CD14-positive monocyte (primary cell): ENCODE results near the gene TMEM272. TPM values are rescaled to one million over a fixed set of nuclear protein-coding genes. Genes with fewer than 3 reads are reported as not detected.

Experiments used
- DNase-seq, 3 donors: peaks; one replicate each; pipeline ENCODE4 v3.0.0-alpha.2; 2011 to 2022
- H2AFZ ChIP-seq: 2 replicates; pipeline ENCODE4 v1.6.0; 2012; ENCODE audit warnings: mild to moderate bottlenecking, low read depth, low read length, inconsistent platforms; ENCODE audit not compliant: insufficient read depth, poor library complexity, severe bottlenecking
- H3K27ac ChIP-seq, 2 donors: 1 replicate in 1 of 2; 2 replicates in 1 of 2; pipeline ENCODE4 v1.5.1; 2012 to 2013; ENCODE audit warnings: low read length in 2 of 2, control low read depth in 1 of 2, inconsistent platforms in 1 of 2, low read depth in 1 of 2, mild to moderate bottlenecking in 1 of 2
- H3K27me3 ChIP-seq, 2 donors: one replicate each; pipeline versions ENCODE4 v1.6.0 to v1.6.1; 2011 to 2013; ENCODE audit warnings: low read length in 2 of 2; ENCODE audit not compliant: control insufficient read depth in 2 of 2, insufficient read depth in 2 of 2
- H3K36me3 ChIP-seq, 2 donors: replicated peaks in 1 of 2; 1 replicate in 1 of 2; 2 replicates in 1 of 2; pipeline versions ENCODE4 v1.5.1 to v1.6.1; 2012 to 2013; ENCODE audit warnings: low read length in 2 of 2, control low read depth in 1 of 2, inconsistent platforms in 1 of 2, mild to moderate bottlenecking in 1 of 2; ENCODE audit not compliant: insufficient read depth in 2 of 2, control insufficient read depth in 1 of 2
- H3K4me1 ChIP-seq, 2 donors: 1 replicate in 1 of 2; 2 replicates in 1 of 2; pipeline versions ENCODE4 v1.5.1 to v1.6.1; 2012 to 2013; ENCODE audit warnings: low read length in 2 of 2, control low read depth in 1 of 2, inconsistent platforms in 1 of 2, mild to moderate bottlenecking in 1 of 2, moderate library complexity in 1 of 2; ENCODE audit not compliant: insufficient read depth in 2 of 2, control insufficient read depth in 1 of 2
- H3K4me2 ChIP-seq: replicated peaks from 2 replicates; pipeline ENCODE3; 2012; ENCODE audit warnings: low read length, moderate library complexity, mild to moderate bottlenecking; ENCODE audit not compliant: poor library complexity, severe bottlenecking; ENCODE audit errors: extremely low read depth
- H3K4me3 ChIP-seq, 3 experiments: fragments of 200-600 bp in 1 of 3; sonication (generic) in 1 of 3; replicated peaks in 1 of 3; 1 replicate in 2 of 3; 2 replicates in 1 of 3; pipeline ENCODE4 v1.5.1; 2011 to 2013; ENCODE audit warnings: low read length in 3 of 3, mild to moderate bottlenecking in 3 of 3, control low read depth in 2 of 3, low read depth in 2 of 3, inconsistent platforms in 1 of 3, moderate library complexity in 1 of 3
- H3K79me2 ChIP-seq: 2 replicates; pipeline ENCODE4 v1.6.0; 2012; ENCODE audit warnings: mild to moderate bottlenecking, control low read depth, inconsistent platforms, low read length, moderate library complexity; ENCODE audit not compliant: insufficient read depth
- H3K9ac ChIP-seq: 2 replicates; pipeline ENCODE4 v1.6.0; 2017; ENCODE audit warnings: low read length, mild to moderate bottlenecking; ENCODE audit not compliant: insufficient read depth, poor library complexity, severe bottlenecking
- H3K9me3 ChIP-seq, 2 donors: replicated peaks in 1 of 2; 1 replicate in 1 of 2; 2 replicates in 1 of 2; pipeline versions ENCODE4 v1.5.1 to v1.6.1; 2012 to 2013; ENCODE audit warnings: low read length in 2 of 2, control low read depth in 1 of 2; ENCODE audit not compliant: control insufficient read depth in 1 of 2, insufficient read depth in 1 of 2
- H4K20me1 ChIP-seq: 2 replicates; pipeline ENCODE4 v1.6.0; 2012; ENCODE audit warnings: mild to moderate bottlenecking, low read length, control low read depth, moderate library complexity; ENCODE audit not compliant: insufficient read depth
- H3K27ac Mint-ChIP-seq, 7 donors: one replicate each; pipeline ENCODE4 v1.8.0; 2020; ENCODE audit warnings: mild to moderate bottlenecking in 7 of 7, mixed read lengths in 7 of 7, moderate library complexity in 6 of 7, inconsistent platforms in 2 of 7
- H3K27me3 Mint-ChIP-seq, 3 donors: one replicate each; pipeline ENCODE4 v1.8.0; 2021 to 2022; ENCODE audit warnings: low read depth in 3 of 3, mild to moderate bottlenecking in 3 of 3, mixed read lengths in 3 of 3, moderate library complexity in 3 of 3, inconsistent platforms in 1 of 3
- H3K36me3 Mint-ChIP-seq, 2 donors: one replicate each; pipeline ENCODE4 v1.8.0; 2020; ENCODE audit warnings: mixed read lengths in 2 of 2, inconsistent platforms in 1 of 2, mild to moderate bottlenecking in 1 of 2
- H3K4me1 Mint-ChIP-seq: one replicate; pipeline ENCODE4 v1.8.0; 2020; ENCODE audit warnings: mild to moderate bottlenecking, mixed read lengths
- H3K4me3 Mint-ChIP-seq, 2 donors: one replicate each; pipeline ENCODE4 v1.8.0; 2020; ENCODE audit warnings: mild to moderate bottlenecking in 2 of 2, mixed read lengths in 2 of 2, moderate library complexity in 1 of 2
- H3K9me3 Mint-ChIP-seq, 7 donors: one replicate each; pipeline ENCODE4 v1.8.0; 2020 to 2022; ENCODE audit warnings: mixed read lengths in 7 of 7, mild to moderate bottlenecking in 6 of 7, moderate library complexity in 6 of 7, inconsistent platforms in 2 of 7
- CTCF ChIP-seq: fragments of 200-600 bp; IDR thresholded peaks from one replicate; pipeline ENCODE4 v1.8.0; 2022; ENCODE audit warnings: antibody characterized with exemption, mild to moderate bottlenecking
- WGBS: methylation state at CpG from one replicate; pipeline ENCODE4 v1.1.5; 2013; ENCODE audit warnings: missing lambda C conversion rate; ENCODE audit not compliant: insufficient coverage; 5-methylcytosine and 5-hydroxymethylcytosine counted together
- intact Hi-C, 2 donors: fragments of 100-400 bp; cut with micrococcal nuclease; formaldehyde crosslinking; loops; one replicate each; pipeline versions ENCODE4 v1.15.0 to v1.15.1; 2023
- polyA plus RNA-seq, 3 donors: library from polyadenylated mRNA; depleted of rRNA in 1 of 3; unstranded in 2 of 3; stranded (reverse) in 1 of 3; fragments of 300-500 nt in 2 of 3; fragments of >200 nt in 1 of 3; fragmentation: Illumina TruSeq in 2 of 3; gene quantifications; 1 replicate in 2 of 3; 2 replicates in 1 of 3; pipeline ENCODE4 v1.2.3, GENCODE V29; 2012 to 2021

TMEM272 gene
- polyA plus RNA-seq, 3 donors: 0.07 TPM; not detected in 2

GRCh38 chr13:51882570-51883225 lies 37.7 kb upstream of the TMEM272 start:
- H3K36me3 Mint-ChIP-seq: no peaks in the 10 kb centered on the region
- no peak overlapping the region for H3K4me3 ChIP-seq
- H3K4me2 ChIP-seq: no peak overlapping the region
- WGBS: 97% methylated on average over 6 of the region's 6 CpGs
- no peak overlapping the region for H3K9ac ChIP-seq
- H3K27me3 Mint-ChIP-seq: no peaks in the 10 kb centered on the region
- H3K79me2 ChIP-seq: no peaks in the 10 kb centered on the region
- intact Hi-C loops: no loop called here
- no peaks in the 10 kb centered on the region for H4K20me1 ChIP-seq
- no peaks in the 10 kb centered on the region for H3K36me3 ChIP-seq
- no peak overlapping the region for H2AFZ ChIP-seq
- H3K27ac ChIP-seq: no peak overlapping the region
- H3K27me3 ChIP-seq: no peaks in the 10 kb centered on the region
- no peak for TF ChIP-seq CTCF
- H3K9me3 ChIP-seq: peaks cover 8 to 14% of the 10 kb centered on the region in 2 donors
- no peaks in the 10 kb centered on the region for H3K4me1 ChIP-seq
- DNase-seq: no peak
- no peak overlapping the region for H3K27ac Mint-ChIP-seq
- peaks cover 10 to 16% (median 14%) of the 10 kb centered on the region in 7 donors for H3K9me3 Mint-ChIP-seq
- H3K4me1 Mint-ChIP-seq: no peaks in the 10 kb centered on the region
- H3K4me3 Mint-ChIP-seq: no peak overlapping the region

- Histone ChIP-seq H3K27me3 (no peaks in the 10 kb centered on the region), H3K9me3 (peaks cover 8 to 14% of the 10 kb centered on the region in 2 donors), H3K79me2 (no peaks in the 10 kb centered on the region), H4K20me1 (no peaks in the 10 kb centered on the region), H3K4me2 (no peak overlapping the region), H3K4me3 (no peak overlapping the region), H3K36me3 (no peaks in the 10 kb centered on the region), H2AFZ (no peak overlapping the region), H3K4me1 (no peaks in the 10 kb centered on the region), H3K27ac (no peak overlapping the region), H3K9ac (no peak overlapping the region)
- Mint-ChIP-seq H3K36me3 (no peaks in the 10 kb centered on the region), H3K4me3 (no peak overlapping the region), H3K4me1 (no peaks in the 10 kb centered on the region), H3K27me3 (peaks cover 0 to 3% (median 0%) of the 10 kb centered on the region in 3 donors), H3K27ac (no peak overlapping the region), H3K9me3 (peaks cover 10 to 16% (median 14%) of the 10 kb centered on the region in 7 donors)
- 100% methylated on average over 1 of the region's 1 CpG for WGBS
- DNase-seq: no peak
- intact Hi-C loops: no loop called here
- TF ChIP-seq CTCF: no peak
Measured at GRCh38 chr13:51881296-51881695, 36.3 kb upstream of the TMEM272 start.
